Esophagus squamous epithelium (tissue), 5 donors: Measurements from ENCODE around the gene CNBD2. TPM values are rescaled to one million over a fixed set of nuclear protein-coding genes. Genes with fewer than 3 reads are reported as not detected.

ENCODE experiments used
- DNase-seq: peaks from one replicate; lab custom pipeline; 2025; lab: John Stamatoyannopoulos, UW
- H3K27ac ChIP-seq, 4 donors: fragments of 200-600 bp; sonication (generic); one replicate each; pipeline ENCODE4 v1.5.1; 2016 to 2019; ENCODE audit warnings: mild to moderate bottlenecking in 1 of 4
- H3K27me3 ChIP-seq, 4 donors: fragments of 200-600 bp; sonication (generic); 1 replicate in 3 of 4; 2 replicates in 1 of 4; pipeline versions ENCODE4 v1.5.1 to v1.6.0; 2017 to 2021; ENCODE audit warnings: antibody characterized with exemption in 1 of 4
- H3K36me3 ChIP-seq, 3 donors: fragments of 200-600 bp; sonication (generic); one replicate each; pipeline ENCODE4 v1.5.1; 2016 to 2019
- H3K4me1 ChIP-seq, 3 donors: fragments of 200-600 bp; sonication (generic); one replicate each; pipeline ENCODE4 v1.5.1; 2017 to 2019
- H3K4me3 ChIP-seq, 4 donors: fragments of 200-600 bp; sonication (generic); 1 replicate in 3 of 4; 2 replicates in 1 of 4; pipeline ENCODE4 v1.5.1; 2016 to 2019; ENCODE audit warnings: mild to moderate bottlenecking in 2 of 4, moderate library complexity in 1 of 4
- H3K9me3 ChIP-seq, 3 donors: fragments of 200-600 bp; sonication (generic); one replicate each; pipeline ENCODE4 v1.5.1; 2016 to 2019
- CTCF ChIP-seq, 6 experiments: fragments of 450-650 bp in 4 of 6; fragments of 200-600 bp in 2 of 6; sonication (generic) in 2 of 6; IDR thresholded peaks; one replicate each; pipeline ENCODE4 v1.5.1; 2016 to 2019; ENCODE audit warnings: antibody characterized with exemption in 6 of 6, mild to moderate bottlenecking in 4 of 6, moderate library complexity in 4 of 6
- POLR2A ChIP-seq, 4 donors: fragments of 450-650 bp; IDR thresholded peaks; one replicate each; pipeline ENCODE4 v1.6.1; 2017; ENCODE audit warnings: antibody characterized with exemption in 4 of 4, mild to moderate bottlenecking in 4 of 4, moderate library complexity in 3 of 4
- WGBS, 2 donors: methylation state at CpG; one replicate each; pipeline ENCODE4 v1.1.5; 2018; 5-methylcytosine and 5-hydroxymethylcytosine counted together
- intact Hi-C: fragments of 100-400 bp; cut with DNase I; formaldehyde crosslinking; loops from one replicate; pipeline ENCODE4 v1.15.0; 2022
- total RNA-seq, 4 donors: library from RNA; depleted of rRNA; stranded (reverse); fragments of >200 nt; gene quantifications; one replicate each; pipeline ENCODE4 v1.1.0, GENCODE V29; 2016
- donor health status: DM: yes; HTN: yes; CAD: no.

The CNBD2 gene
- total RNA-seq, 4 donors from 2014 or later, result 4.0 to 15.3 (median 4.6) TPM

DNA sequence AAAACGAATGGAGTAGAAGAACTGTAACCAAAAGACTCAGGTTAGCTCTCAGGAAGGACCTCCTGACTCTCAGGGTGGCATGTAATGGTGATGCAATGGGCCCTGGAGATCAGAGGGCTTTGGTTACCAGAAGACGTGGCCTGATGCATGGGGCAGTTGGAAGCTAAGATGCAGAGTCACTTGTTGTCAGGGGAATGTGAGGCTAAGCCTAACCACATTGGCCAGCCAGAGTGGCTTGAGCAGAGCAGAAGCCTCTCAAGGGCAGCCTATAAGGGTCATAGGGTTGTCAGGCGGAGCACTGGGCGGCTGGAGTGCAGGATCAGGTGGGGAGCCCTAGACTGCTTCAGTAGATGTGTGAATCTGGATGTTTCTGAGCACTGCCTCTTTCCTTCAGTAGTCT, 5.9 kb downstream of the CNBD2 start:
- Histone ChIP-seq H3K9me3 (peaks cover 0 to 4% (median 0%) of the 10 kb centered on the region in 3 donors), H3K36me3 (no peaks in the 10 kb centered on the region), H3K4me1 (peaks cover 0 to 9% (median 0%) of the 10 kb centered on the region in 3 donors), H3K27ac (no peak overlapping the region), H3K27me3 (no peaks in the 10 kb centered on the region), H3K4me3 (no peak overlapping the region)
- 77 to 80% methylated on average over 4 of the region's 4 CpGs for WGBS, 2 donors
- TF ChIP-seq CTCF (IDR thresholded peaks at IDR 0.05), result no peak
- TF ChIP-seq POLR2A (IDR thresholded peaks at IDR 0.05), result no peak
- intact Hi-C loops, result no loop called here
- no peak for DNase-seq

DNA sequence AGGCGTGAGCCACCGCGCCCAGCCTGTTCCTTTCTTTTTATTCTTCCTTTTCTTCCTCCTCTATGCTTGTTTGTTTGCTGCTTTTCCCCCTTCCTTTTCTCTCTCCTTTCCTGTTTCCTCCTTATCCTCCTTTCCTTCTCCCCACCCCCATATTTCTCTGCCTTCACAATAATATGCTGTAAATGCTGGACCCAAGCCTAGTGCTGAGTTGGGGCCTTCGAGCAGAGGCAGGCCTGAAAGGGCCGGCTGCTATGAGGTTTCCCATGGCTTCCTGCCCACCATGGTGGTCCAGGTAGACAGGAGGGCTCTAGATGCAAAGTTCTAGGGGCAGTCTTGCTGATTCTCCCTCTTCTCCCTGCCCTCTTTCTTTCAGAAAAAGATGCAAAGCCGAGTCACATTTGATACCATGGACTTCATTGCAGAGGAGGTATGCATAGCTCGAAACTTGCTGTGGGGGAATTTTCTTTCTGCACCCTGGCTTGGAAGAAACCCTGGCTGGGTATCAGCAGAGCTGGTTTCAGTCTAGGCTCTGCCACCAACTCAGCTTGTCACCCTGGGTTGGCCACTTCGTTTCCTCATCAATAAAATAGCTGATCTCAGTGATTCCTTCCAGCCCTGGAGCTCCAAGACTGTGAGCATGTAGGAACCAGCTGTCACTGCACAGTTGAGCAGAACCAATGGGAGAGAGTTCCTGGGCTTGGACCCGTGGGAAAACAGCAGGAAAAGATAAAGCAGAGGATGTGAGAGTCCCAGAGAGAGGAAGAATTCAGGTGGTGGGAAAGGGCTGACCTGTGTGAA, 7.4 kb downstream of the CNBD2 start:
- Histone ChIP-seq H3K9me3 (peaks cover 0 to 4% (median 0%) of the 10 kb centered on the region in 3 donors), H3K27me3 (no peaks in the 10 kb centered on the region), H3K27ac (no peak overlapping the region), H3K4me3 (no peak overlapping the region), H3K4me1 (peaks cover 0 to 8% (median 0%) of the 10 kb centered on the region in 3 donors), H3K36me3 (no peaks in the 10 kb centered on the region)
- no peak for DNase-seq
- TF ChIP-seq POLR2A (IDR thresholded peaks at IDR 0.05), result no peak
- no peak for TF ChIP-seq CTCF (IDR thresholded peaks at IDR 0.05)
- 68 to 72% methylated on average over 7 to 9 of the region's 9 CpGs for WGBS, 2 donors
- intact Hi-C loops, result no loop called here

DNA sequence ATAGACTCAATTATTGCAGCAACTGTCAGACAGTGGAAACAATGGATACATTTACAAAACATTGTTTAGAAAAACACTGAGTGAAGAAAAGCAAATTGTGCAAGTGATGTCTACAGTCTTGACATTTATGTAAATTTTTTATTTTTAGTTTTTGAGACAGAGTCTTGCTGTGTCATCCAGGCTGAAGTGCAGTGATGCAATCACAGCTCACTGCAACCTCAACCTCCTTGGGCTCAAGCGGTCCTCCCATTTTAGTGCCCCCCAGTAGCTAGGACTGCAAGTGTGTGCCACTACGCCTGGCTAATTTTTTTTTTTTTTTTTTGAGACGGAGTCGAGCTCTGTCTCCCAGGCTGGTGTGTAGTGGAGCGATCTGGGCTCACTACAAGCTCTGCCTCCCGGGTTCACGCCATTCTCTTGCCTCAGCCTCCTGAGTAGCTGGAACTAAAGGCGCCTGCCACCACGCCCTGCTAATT, 9.7 kb downstream of the CNBD2 start:
- Histone ChIP-seq H3K4me3 (no peak overlapping the region), H3K4me1 (no peaks in the 10 kb centered on the region), H3K27ac (no peak overlapping the region), H3K27me3 (no peaks in the 10 kb centered on the region), H3K36me3 (no peaks in the 10 kb centered on the region), H3K9me3 (no peaks in the 10 kb centered on the region)
- intact Hi-C loops, result no loop called here
- DNase-seq, result no peak
- TF ChIP-seq POLR2A (IDR thresholded peaks at IDR 0.05) (no peak), CTCF (IDR thresholded peaks at IDR 0.05) (no peak)
- WGBS, 2 donors, result 75 to 81% methylated on average over 9 of the region's 9 CpGs

- intact Hi-C loops, result no loop called here
- H3K4me1 ChIP-seq, result no peaks in the 10 kb centered on the region
- no peak overlapping the region for H3K27ac ChIP-seq
- H3K4me3 ChIP-seq, result no peak overlapping the region
- TF ChIP-seq CTCF (IDR thresholded peaks at IDR 0.05) (no peak), POLR2A (IDR thresholded peaks at IDR 0.05) (no peak)
- no peaks in the 10 kb centered on the region for H3K9me3 ChIP-seq
- no peak for DNase-seq
- H3K36me3 ChIP-seq, result no peaks in the 10 kb centered on the region
- WGBS, 2 donors, result 38 to 75% methylated on average over 3 to 4 of the region's 5 CpGs
- no peaks in the 10 kb centered on the region for H3K27me3 ChIP-seq
Observed at GRCh38 chr20:35979544-35979943, 11.2 kb downstream of the CNBD2 start.

GRCh38 chr20:35981969-35982368, 13.6 kb downstream of the CNBD2 start:
- Histone ChIP-seq H3K4me1 (no peaks in the 10 kb centered on the region), H3K27me3 (no peaks in the 10 kb centered on the region), H3K27ac (no peak overlapping the region), H3K9me3 (no peaks in the 10 kb centered on the region), H3K4me3 (no peak overlapping the region), H3K36me3 (no peaks in the 10 kb centered on the region)
- DNase-seq, result no peak
- TF ChIP-seq CTCF (IDR thresholded peaks at IDR 0.05) (no peak), POLR2A (IDR thresholded peaks at IDR 0.05) (no peak)
- WGBS, 2 donors, result 57 to 66% methylated on average over 3 of the region's 3 CpGs
- intact Hi-C loops, result no loop called here
